ENCODE data around the gene GAPDHS. TPM values are rescaled to one million over a fixed set of nuclear protein-coding genes. Genes with fewer than 3 reads are reported as not detected.

The GAPDHS gene
- total RNA-seq, 1 donor from 2014 or later = not detected

- Histone ChIP-seq H3K4me3 (no peak overlapping the region), H3K27ac (no peak overlapping the region), H3K27me3 (no peaks in the 10 kb centered on the region), H3K4me1 (no peaks in the 10 kb centered on the region), H3K36me3 (no peaks in the 10 kb centered on the region), H3K9me3 (peaks cover 13 to 17% of the 10 kb centered on the region in 2 donors)
- no peak for TF ChIP-seq CTCF (IDR thresholded peaks at IDR 0.05)
- intact Hi-C loops (cut with DNase I) = no loop called here
- DNase-seq (ENCODE audit: low spot score in 2 of 2) = no peak
Measured at GRCh38 chr19:35577918-35578317, 44.7 kb downstream of the GAPDHS start.

- Histone ChIP-seq H3K4me3 (no peak overlapping the region), H3K4me1 (no peaks in the 10 kb centered on the region), H3K27ac (no peak overlapping the region), H3K36me3 (no peaks in the 10 kb centered on the region), H3K9me3 (peaks cover 13 to 17% of the 10 kb centered on the region in 2 donors), H3K27me3 (no peaks in the 10 kb centered on the region)
- DNase-seq (ENCODE audit: low spot score in 2 of 2) = no peak
- intact Hi-C loops (cut with DNase I) = no loop called here
- no peak for TF ChIP-seq CTCF (IDR thresholded peaks at IDR 0.05)
Measured at GRCh38 chr19:35578707-35579106, 45.5 kb downstream of the GAPDHS start.

GRCh38 chr19:35582760-35583159, 49.5 kb downstream of the GAPDHS start:
- H3K9me3 ChIP-seq = no peaks in the 10 kb centered on the region
- no peak for DNase-seq (ENCODE audit: low spot score in 2 of 2)
- H3K36me3 ChIP-seq = no peaks in the 10 kb centered on the region
- H3K27ac ChIP-seq = no peak overlapping the region
- TF ChIP-seq CTCF (IDR thresholded peaks at IDR 0.05) = no peak
- H3K27me3 ChIP-seq = no peaks in the 10 kb centered on the region
- H3K4me3 ChIP-seq = no peak overlapping the region
- intact Hi-C loops (cut with DNase I) = no loop called here
- no peaks in the 10 kb centered on the region for H3K4me1 ChIP-seq

GRCh38 chr19:35585848-35586247, 52.6 kb downstream of the GAPDHS start, which contains the start of gene PMIS2:
Gene PMIS2, plus strand, starts transcription at chr19:35586173. Its CDS starts 87 bp downstream, at chr19:35586260.
- H3K27ac ChIP-seq = no peak within 1 kb of the TSS
- no peaks in the 10 kb centered on the region for H3K27me3 ChIP-seq
- H3K4me1 ChIP-seq = no peaks in the 10 kb centered on the region
- no peak for TF ChIP-seq CTCF (IDR thresholded peaks at IDR 0.05)
- H3K9me3 ChIP-seq = no peaks in the 10 kb centered on the region
- intact Hi-C loops (cut with DNase I) = no loop called here
- DNase-seq (ENCODE audit: low spot score in 2 of 2) = no peak
- no peak within 1 kb of the TSS for H3K4me3 ChIP-seq
- H3K36me3 ChIP-seq = no peaks in the 10 kb centered on the region

GRCh38 chr19:35587321-35587720, 54.1 kb downstream of the GAPDHS start:
- H3K4me1 ChIP-seq = no peaks in the 10 kb centered on the region
- no peaks in the 10 kb centered on the region for H3K9me3 ChIP-seq
- TF ChIP-seq CTCF (IDR thresholded peaks at IDR 0.05) = no peak
- no peak overlapping the region for H3K4me3 ChIP-seq
- intact Hi-C loops (cut with DNase I) = no loop called here
- H3K36me3 ChIP-seq = no peaks in the 10 kb centered on the region
- no peaks in the 10 kb centered on the region for H3K27me3 ChIP-seq
- no peak for DNase-seq (ENCODE audit: low spot score in 2 of 2)
- H3K27ac ChIP-seq = no peak overlapping the region

- Histone ChIP-seq H3K4me3 (no peak overlapping the region), H3K27ac (no peak overlapping the region), H3K27me3 (no peaks in the 10 kb centered on the region), H3K9me3 (no peaks in the 10 kb centered on the region), H3K4me1 (no peaks in the 10 kb centered on the region), H3K36me3 (no peaks in the 10 kb centered on the region)
- intact Hi-C loops (cut with DNase I) = no loop called here
- DNase-seq (ENCODE audit: low spot score in 2 of 2) = no peak
- no peak for TF ChIP-seq CTCF (IDR thresholded peaks at IDR 0.05)
Measured at GRCh38 chr19:35590875-35591274, 57.6 kb downstream of the GAPDHS start.
